Central memory CD8-positive, alpha-beta T cell (primary cell): ENCODE measurements around the gene RNASET2.

Source experiments
- ATAC-seq: fragments of 150-1000 bp; cut with Tn5 transposase; replicated peaks from 2 replicates; pipeline ENCODE4 v1.10.0; 2022; ENCODE audit warnings: mild to moderate bottlenecking, moderate FRiP score, moderate number of reproducible peaks; ENCODE audit not compliant: poor library complexity, severe bottlenecking; ENCODE audit errors: extremely low read depth
- DNase-seq, 2 donors: peaks; one replicate each; pipeline ENCODE4 v3.0.0; 2021; ENCODE audit warnings: low spot score in 2 of 2
- H3K27ac Mint-ChIP-seq: one replicate; pipeline ENCODE4 v1.8.0; 2022; ENCODE audit warnings: low read depth, mild to moderate bottlenecking, moderate library complexity, mixed read lengths
- H3K27me3 Mint-ChIP-seq: one replicate; pipeline ENCODE4 v1.8.0; 2022; ENCODE audit warnings: mixed read lengths
- H3K36me3 Mint-ChIP-seq: one replicate; pipeline ENCODE4 v1.8.0; 2022; ENCODE audit warnings: mild to moderate bottlenecking, moderate library complexity, mixed read lengths; ENCODE audit not compliant: insufficient read depth
- H3K4me1 Mint-ChIP-seq: one replicate; pipeline ENCODE4 v1.8.0; 2022; ENCODE audit warnings: mixed read lengths
- H3K4me3 Mint-ChIP-seq: one replicate; pipeline ENCODE4 v1.8.0; 2022; ENCODE audit warnings: mild to moderate bottlenecking, moderate library complexity, mixed read lengths
- H3K9me3 Mint-ChIP-seq: one replicate; pipeline ENCODE4 v1.8.0; 2022; ENCODE audit warnings: mixed read lengths

Gene RNASET2, protein sequence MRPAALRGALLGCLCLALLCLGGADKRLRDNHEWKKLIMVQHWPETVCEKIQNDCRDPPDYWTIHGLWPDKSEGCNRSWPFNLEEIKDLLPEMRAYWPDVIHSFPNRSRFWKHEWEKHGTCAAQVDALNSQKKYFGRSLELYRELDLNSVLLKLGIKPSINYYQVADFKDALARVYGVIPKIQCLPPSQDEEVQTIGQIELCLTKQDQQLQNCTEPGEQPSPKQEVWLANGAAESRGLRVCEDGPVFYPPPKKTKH

DNA sequence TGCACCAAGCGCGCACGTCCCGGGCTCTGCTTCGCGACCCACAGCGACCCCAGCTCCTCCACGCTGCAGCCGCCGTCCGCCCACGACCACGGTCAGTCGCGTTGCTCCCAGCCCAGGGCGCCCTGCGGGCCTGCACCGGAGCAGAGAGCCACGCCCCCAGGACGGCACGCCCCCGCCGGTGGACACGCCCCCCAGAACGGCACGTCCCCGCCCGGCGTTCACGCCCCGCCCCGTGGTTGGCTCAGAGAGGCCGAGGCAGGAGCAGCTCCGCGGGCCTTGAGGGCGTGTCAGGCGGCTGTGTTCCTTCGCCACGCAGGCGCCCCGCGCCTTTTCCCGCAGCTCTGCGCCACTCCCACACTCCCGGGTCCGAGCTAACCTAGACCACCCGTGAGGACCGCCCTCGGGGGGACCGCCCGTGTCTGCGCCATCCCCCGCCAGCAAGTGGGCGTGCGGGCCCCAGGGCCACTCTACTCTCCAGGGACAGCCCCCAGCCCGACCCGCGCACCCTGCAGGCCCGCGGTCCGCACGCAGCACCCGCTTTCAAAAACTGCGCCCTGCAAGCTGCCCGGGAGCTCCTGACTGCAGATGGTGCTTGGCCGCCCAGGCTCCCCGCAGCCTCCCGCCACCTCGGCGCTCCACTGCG is at the start of gene RNASET2:
RNASET2 (minus strand) TSS at position 107 of the 643 bp plus-strand sequence. CDS start 368 bp downstream, outside the sequence.
- Mint-ChIP-seq H3K36me3 (peaks cover 22% of the 10 kb centered on the region), H3K4me3 (peak within 1 kb of the TSS; percentile 91), H3K27ac (peak within 1 kb of the TSS; percentile 93), H3K27me3 (no peaks in the 10 kb centered on the region), H3K9me3 (no peaks in the 10 kb centered on the region), H3K4me1 (peaks cover 66% of the 10 kb centered on the region)
- ATAC-seq (peak; percentile 82), DNase-seq (peak; percentile 97 to 100)

DNA sequence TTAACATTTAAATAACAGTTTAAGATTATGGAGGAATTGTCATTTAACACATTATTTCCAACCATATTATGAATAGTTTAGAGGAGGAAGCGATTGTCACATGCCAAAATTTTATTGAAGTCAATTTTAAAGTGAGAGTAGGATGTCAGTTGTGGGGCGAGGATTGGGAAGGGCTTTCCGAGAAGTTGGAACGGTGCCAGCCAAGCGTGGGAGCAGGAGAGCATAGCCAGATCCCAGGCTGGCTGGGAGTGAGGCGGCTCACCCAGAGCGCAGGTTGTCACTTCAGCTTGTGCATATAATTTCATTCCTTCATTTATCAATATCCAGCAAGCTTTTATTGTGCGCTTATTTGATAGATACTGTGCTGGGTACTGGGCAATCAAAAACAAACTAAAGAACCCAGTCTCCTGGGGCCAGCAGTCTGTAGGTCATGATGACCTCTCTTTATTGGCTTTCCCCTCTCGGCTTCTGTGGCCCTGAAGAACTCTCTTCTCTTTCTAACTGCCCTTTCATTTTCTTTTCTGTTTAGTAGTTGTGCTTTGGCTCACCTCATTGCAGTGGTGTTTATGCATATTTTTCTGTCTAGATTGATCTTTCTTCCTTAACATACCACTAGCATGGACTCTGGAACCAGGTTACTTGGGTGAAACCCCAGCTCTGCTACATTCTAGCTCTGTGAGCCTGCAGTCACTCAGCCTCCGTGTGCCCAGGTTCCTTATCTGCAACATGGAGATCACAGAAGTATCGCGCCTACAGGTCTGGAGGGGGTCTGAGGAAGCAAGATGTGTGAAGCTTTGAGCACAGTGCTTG is 49.2 kb upstream of the RNASET2 start:
- no peak overlapping the region for H3K27ac Mint-ChIP-seq
- H3K36me3 Mint-ChIP-seq: peaks cover 17% of the 10 kb centered on the region
- no peak for DNase-seq

GRCh38 chr6:167000759-167001158 is 44.4 kb upstream of the RNASET2 start:
- Mint-ChIP-seq H3K36me3 (peaks cover 2% of the 10 kb centered on the region), H3K9me3 (no peaks in the 10 kb centered on the region), H3K4me3 (peak overlapping the region; percentile 83), H3K4me1 (peaks cover 29% of the 10 kb centered on the region), H3K27me3 (no peaks in the 10 kb centered on the region), H3K27ac (peak overlapping the region; percentile 39)
- DNase-seq (no peak), ATAC-seq (no peak)

More for the DNA sequence above, 49.2 kb upstream of the RNASET2 start:
- Mint-ChIP-seq H3K4me3 (no peak overlapping the region), H3K27me3 (no peaks in the 10 kb centered on the region), H3K4me1 (peaks cover 27% of the 10 kb centered on the region), H3K9me3 (no peaks in the 10 kb centered on the region)
- no peak for ATAC-seq

GRCh38 chr6:166999884-167000253 is 43.5 kb upstream of the RNASET2 start:
- Mint-ChIP-seq H3K9me3 (no peaks in the 10 kb centered on the region), H3K36me3 (peaks cover 2% of the 10 kb centered on the region), H3K4me1 (peaks cover 29% of the 10 kb centered on the region), H3K4me3 (peak overlapping the region; percentile 83), H3K27ac (peak overlapping the region; percentile 66), H3K27me3 (no peaks in the 10 kb centered on the region)
- ATAC-seq: no peak
- DNase-seq: no peak

DNA sequence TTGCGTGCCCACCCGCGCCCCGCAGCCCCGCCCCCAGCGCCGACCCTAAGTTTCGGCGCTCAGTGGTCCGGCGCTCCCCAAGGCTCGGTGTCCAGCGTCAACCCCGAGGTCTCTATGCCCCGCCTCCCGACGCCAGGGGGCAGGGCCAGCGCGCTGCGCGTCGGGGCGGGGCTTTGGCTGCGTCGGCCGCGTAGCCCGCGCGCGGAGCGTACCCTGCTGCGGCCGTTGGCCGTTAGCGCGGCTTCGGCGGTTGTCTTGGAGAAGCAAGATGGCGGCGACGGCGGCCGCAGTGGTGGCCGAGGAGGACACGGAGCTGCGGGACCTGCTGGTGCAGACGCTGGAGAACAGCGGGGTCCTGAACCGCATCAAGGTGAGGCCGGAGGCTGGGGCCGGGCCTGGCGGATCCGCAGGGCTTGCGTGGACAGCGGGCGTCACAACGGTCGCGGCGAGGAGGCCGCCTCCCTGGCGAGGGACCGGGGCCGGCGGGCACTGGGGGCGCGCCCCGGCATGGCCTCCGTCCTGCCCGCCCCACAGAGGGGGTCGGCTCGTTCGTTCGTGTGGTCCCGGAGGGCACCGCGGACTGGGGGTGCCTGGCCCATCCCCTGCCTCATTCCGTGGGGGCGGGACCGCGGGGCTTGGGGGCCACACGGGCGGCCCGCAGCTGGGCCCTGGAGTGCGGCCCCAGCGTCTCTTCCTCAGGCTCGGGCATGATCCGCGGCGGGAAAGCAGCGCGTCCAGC is 43.0 kb upstream of the RNASET2 start, which contains the start of gene CEP43:
CEP43 (plus strand) TSS at position 253 of the 739 bp plus-strand sequence; CDS start at position 269, 16 bp downstream.
- H3K27me3 Mint-ChIP-seq: no peaks in the 10 kb centered on the region
- ATAC-seq: peak; percentile 91
- no peaks in the 10 kb centered on the region for H3K9me3 Mint-ChIP-seq
- H3K4me3 Mint-ChIP-seq: peak within 1 kb of the TSS; percentile 83
- peaks cover 29% of the 10 kb centered on the region for H3K4me1 Mint-ChIP-seq
- peaks cover 2% of the 10 kb centered on the region for H3K36me3 Mint-ChIP-seq
- peak within 1 kb of the TSS; percentile 66 for H3K27ac Mint-ChIP-seq
- DNase-seq: peak in 1 of 2 donors; percentile 79

DNA sequence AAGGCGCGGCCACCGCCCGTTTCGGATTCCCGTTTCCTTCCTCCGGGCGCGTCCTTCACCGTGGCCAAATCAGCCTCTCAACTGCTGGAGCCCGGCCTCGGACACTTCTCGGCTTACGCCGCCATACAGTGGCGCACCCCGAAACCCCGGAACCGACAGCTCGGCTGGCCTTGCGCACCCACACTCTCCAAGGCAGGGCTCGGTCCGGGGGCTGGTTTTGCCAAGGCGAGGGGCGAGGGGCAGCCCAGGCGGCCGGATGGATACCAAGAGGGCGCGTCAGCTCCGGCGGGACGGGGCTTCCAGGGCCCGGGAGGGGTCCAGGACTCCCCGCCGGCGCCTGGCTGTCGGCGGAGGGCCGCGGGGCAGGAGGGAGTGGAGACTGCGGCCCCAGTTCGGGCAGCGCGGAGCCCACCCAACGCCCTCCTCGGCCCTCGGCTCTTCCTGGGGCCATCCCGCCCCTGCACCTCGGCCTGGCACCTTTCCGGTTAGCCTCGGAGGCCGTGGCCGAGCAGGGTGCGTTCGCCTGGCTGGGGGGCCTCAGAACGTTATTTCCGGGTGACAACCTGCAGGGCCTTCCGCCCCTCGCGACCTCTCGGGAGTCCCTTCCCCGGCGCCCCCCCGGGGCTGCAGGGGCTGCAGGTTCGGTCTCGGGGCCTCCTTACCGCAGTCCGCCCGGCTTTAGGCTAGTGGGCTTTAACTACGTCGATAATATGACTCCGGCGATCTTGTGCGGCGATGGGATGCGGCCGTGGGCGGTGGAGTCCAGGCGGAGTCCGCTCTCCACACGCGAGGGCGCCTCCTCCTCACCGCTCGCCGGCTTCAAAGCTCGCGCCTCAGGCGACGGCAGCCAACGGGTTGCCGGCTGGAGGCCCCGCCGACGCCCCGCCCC is 42.1 kb upstream of the RNASET2 start:
- Mint-ChIP-seq H3K27me3 (no peaks in the 10 kb centered on the region), H3K27ac (peak overlapping the region; percentile 66), H3K4me1 (peaks cover 29% of the 10 kb centered on the region), H3K9me3 (no peaks in the 10 kb centered on the region), H3K4me3 (peak overlapping the region; percentile 83), H3K36me3 (peaks cover 6% of the 10 kb centered on the region)
- DNase-seq (peak in 1 of 2 donors; percentile 71), ATAC-seq (peak; percentile 2)

DNA sequence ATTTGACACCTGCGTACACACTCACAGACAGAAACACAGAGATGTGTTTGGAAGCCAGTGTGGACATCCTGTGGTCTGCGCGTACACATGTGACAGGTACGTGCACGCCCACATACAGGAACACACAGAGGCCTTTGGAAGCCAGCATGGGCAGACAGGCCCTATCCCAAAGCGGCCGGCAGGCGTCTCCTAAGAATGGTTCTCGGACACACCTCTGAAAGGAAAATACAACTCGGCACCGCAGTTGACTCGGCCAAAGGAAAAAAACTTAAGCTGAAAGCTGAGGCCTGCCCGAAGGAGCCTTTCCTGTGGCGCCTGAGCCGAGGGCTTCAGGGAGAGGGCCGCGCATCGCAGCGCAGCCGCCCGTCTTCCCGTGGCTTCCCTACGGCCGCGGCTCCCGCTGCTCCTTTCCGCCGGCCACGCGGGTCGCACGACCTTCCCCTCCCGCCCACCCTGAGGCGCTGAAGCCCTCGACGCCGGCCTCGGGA is 41.5 kb upstream of the RNASET2 start:
- Mint-ChIP-seq H3K4me1 (peaks cover 29% of the 10 kb centered on the region), H3K4me3 (peak overlapping the region; percentile 83), H3K27ac (no peak overlapping the region), H3K36me3 (peaks cover 6% of the 10 kb centered on the region), H3K9me3 (no peaks in the 10 kb centered on the region), H3K27me3 (no peaks in the 10 kb centered on the region)
- ATAC-seq (no peak), DNase-seq (no peak)

GRCh38 chr6:166997348-166997747 is 41.0 kb upstream of the RNASET2 start:
- no peak for ATAC-seq
- H3K4me3 Mint-ChIP-seq: peak overlapping the region; percentile 83

GRCh38 chr6:166996406-166996805 is 40.1 kb upstream of the RNASET2 start:
- ATAC-seq: no peak
- Mint-ChIP-seq H3K27ac (no peak overlapping the region), H3K4me3 (no peak overlapping the region), H3K36me3 (peaks cover 5% of the 10 kb centered on the region), H3K4me1 (peaks cover 23% of the 10 kb centered on the region), H3K27me3 (no peaks in the 10 kb centered on the region), H3K9me3 (no peaks in the 10 kb centered on the region)
- no peak for DNase-seq

More at GRCh38 chr6:166997348-166997747, 41.0 kb upstream of the RNASET2 start:
- Mint-ChIP-seq H3K27ac (no peak overlapping the region), H3K36me3 (peaks cover 7% of the 10 kb centered on the region), H3K27me3 (no peaks in the 10 kb centered on the region), H3K9me3 (no peaks in the 10 kb centered on the region), H3K4me1 (peaks cover 29% of the 10 kb centered on the region)
- no peak for DNase-seq

- H3K36me3 Mint-ChIP-seq: peaks cover 5% of the 10 kb centered on the region
Measured at GRCh38 chr6:166989427-166990032, 33.2 kb upstream of the RNASET2 start.

DNA sequence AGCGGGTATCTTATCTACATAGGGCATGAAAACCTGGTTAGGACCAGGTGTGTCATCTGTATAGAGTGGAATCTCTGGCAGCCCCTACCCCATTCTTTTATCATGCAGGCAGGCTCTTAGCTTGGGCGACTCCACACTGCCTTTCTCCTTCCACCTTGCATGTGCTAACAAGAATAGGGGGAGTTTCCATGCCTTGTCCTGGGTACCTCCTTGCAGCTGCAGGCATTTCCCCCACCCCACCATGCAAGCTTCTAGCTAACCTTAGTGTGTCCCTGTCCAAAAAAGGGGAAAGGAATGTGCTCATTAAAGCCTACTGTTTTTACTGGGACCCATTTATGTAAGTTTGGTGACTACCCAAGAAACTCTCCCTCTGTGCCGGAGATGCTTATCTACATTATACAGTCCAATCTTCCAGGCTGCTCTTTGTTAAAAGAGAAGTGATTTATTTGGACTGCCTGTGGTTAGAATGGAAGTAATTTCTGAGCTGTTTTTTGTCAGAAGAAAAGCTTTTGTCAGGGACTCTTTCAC is 32.4 kb upstream of the RNASET2 start:
- no peak overlapping the region for H3K4me3 Mint-ChIP-seq
- H3K27me3 Mint-ChIP-seq: no peaks in the 10 kb centered on the region
- no peak for ATAC-seq
- peaks cover 1% of the 10 kb centered on the region for H3K36me3 Mint-ChIP-seq
- H3K4me1 Mint-ChIP-seq: no peaks in the 10 kb centered on the region
- no peak for DNase-seq
- H3K9me3 Mint-ChIP-seq: no peaks in the 10 kb centered on the region
- no peak overlapping the region for H3K27ac Mint-ChIP-seq

More at GRCh38 chr6:166989427-166990032, 33.2 kb upstream of the RNASET2 start:
- DNase-seq: peak in 1 of 2 donors; percentile 20
- Mint-ChIP-seq H3K27ac (no peak overlapping the region), H3K4me1 (no peaks in the 10 kb centered on the region), H3K4me3 (no peak overlapping the region), H3K9me3 (no peaks in the 10 kb centered on the region), H3K27me3 (no peaks in the 10 kb centered on the region)
- no peak for ATAC-seq
